Lower lobe of right lung (tissue), 2 donors: ENCODE data around the gene CEP131. TPM values are rescaled to one million over a fixed set of nuclear protein-coding genes. Genes with fewer than 3 reads are reported as not detected.
A peak's percentile ranks its signal among the peaks of the same experiment; 100 is the strongest.
"Not testable (repeated sequence)": the region's sequence is repeated elsewhere in the genome, so short reads cannot be mapped to it uniquely, and the experiment has no call there.

ENCODE experiments used
- ATAC-seq, 2 donors: fragments of 200-7000 bp; cut with Tn5 transposase; one replicate each; pipeline ENCODE4 v1.9.1; 2020 to 2022; ENCODE audit warnings: mild to moderate bottlenecking in 2 of 2, moderate library complexity in 2 of 2
- DNase-seq: peaks from one replicate; pipeline ENCODE4 v3.0.0-alpha.2; 2020
- H3K27ac ChIP-seq: fragments of 200-600 bp; one replicate; pipeline ENCODE4 v1.8.0; 2022
- H3K27me3 ChIP-seq: fragments of 200-600 bp; one replicate; pipeline ENCODE4 v1.8.0; 2022; ENCODE audit warnings: low read depth
- H3K36me3 ChIP-seq: fragments of 200-600 bp; one replicate; pipeline ENCODE4 v1.8.0; 2022; ENCODE audit warnings: mild to moderate bottlenecking
- H3K4me1 ChIP-seq: fragments of 200-600 bp; one replicate; pipeline ENCODE4 v1.8.0; 2022
- H3K4me3 ChIP-seq: fragments of 200-600 bp; one replicate; pipeline ENCODE4 v1.8.0; 2022; ENCODE audit warnings: mild to moderate bottlenecking
- H3K9me3 ChIP-seq: fragments of 200-600 bp; one replicate; pipeline ENCODE4 v1.8.0; 2022
- intact Hi-C: fragments of 100-400 bp; cut with DNase I; formaldehyde crosslinking; loops from one replicate; pipeline ENCODE4 v1.11.0; 2022
- total RNA-seq: library from RNA; stranded (reverse); fragmentation: NEBNext Ultra II Directional; extraction: Animal tissue kit (Norgen Biotek cat#: 25700); gene quantifications from one replicate; pipeline ENCODE4 v1.2.1, GENCODE V29; 2021
- TF ChIP-seq, protein P1 (sequence below): fragments of 200-600 bp; IDR thresholded peaks from one replicate; pipeline ENCODE4 v1.8.0; 2022; ENCODE audit warnings: antibody characterized with exemption, mild to moderate bottlenecking
- donor health status: DM: no; HTN: yes; CAD: no; lungs with severe emphysema.

The CEP131 gene
- total RNA-seq, 1 donor from 2014 or later, result 8.3 TPM

DNA sequence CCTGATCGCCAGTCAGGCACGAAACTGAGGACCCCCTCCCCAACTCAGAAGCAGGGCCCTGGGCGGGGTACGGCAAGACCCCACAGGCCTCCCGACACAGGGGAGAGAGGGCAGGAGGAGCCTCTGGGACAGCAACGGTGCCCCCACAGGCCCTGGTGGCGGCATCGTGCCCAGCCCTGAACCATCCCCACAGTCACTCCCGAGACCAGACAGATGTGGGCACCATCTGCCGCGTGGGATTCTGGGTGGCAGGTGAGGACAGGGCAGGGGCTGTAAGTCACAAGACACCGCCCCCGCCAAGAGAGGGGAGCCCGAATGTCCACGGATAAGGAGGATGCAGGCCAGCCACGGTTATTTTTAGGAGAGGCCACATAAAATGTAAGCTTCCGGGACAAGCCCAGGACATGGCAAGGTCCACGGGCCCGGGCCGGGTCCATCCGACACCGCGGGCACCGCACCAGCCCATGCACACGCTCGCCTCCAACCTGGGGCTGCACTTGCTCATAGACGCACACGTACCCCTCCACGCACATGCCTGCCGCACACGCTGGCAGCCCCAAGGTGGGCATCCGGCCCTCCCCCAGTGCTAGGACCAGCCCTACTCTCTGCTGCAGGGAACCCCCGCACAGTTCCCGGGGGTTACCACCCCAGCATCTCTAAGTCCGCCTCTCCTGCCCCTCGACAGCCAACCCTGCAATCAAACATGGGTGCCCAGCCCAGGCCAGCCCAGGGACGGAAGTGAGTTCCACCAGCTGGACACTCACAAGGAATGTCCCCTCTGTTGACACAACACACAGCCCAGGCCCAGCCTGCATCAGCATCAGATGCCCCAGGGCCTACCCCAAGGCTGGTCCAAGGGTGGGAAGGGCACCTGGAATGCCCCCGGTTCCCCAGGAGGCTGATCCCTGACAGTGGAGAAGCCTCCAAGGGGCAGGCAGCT, 65.6 kb downstream of the CEP131 start:
- H3K4me3 ChIP-seq, result no peak overlapping the region
- H3K4me1 ChIP-seq, result peaks cover 15% of the 10 kb centered on the region
- no peaks in the 10 kb centered on the region for H3K9me3 ChIP-seq
- TF ChIP-seq, protein P1, sequence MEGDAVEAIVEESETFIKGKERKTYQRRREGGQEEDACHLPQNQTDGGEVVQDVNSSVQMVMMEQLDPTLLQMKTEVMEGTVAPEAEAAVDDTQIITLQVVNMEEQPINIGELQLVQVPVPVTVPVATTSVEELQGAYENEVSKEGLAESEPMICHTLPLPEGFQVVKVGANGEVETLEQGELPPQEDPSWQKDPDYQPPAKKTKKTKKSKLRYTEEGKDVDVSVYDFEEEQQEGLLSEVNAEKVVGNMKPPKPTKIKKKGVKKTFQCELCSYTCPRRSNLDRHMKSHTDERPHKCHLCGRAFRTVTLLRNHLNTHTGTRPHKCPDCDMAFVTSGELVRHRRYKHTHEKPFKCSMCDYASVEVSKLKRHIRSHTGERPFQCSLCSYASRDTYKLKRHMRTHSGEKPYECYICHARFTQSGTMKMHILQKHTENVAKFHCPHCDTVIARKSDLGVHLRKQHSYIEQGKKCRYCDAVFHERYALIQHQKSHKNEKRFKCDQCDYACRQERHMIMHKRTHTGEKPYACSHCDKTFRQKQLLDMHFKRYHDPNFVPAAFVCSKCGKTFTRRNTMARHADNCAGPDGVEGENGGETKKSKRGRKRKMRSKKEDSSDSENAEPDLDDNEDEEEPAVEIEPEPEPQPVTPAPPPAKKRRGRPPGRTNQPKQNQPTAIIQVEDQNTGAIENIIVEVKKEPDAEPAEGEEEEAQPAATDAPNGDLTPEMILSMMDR, result no peak
- no peak for ATAC-seq
- no peak for DNase-seq
- H3K27ac ChIP-seq, result no peak overlapping the region
- peaks cover 8% of the 10 kb centered on the region for H3K27me3 ChIP-seq
- H3K36me3 ChIP-seq, result no peaks in the 10 kb centered on the region
- intact Hi-C loops, result no loop called here

DNA sequence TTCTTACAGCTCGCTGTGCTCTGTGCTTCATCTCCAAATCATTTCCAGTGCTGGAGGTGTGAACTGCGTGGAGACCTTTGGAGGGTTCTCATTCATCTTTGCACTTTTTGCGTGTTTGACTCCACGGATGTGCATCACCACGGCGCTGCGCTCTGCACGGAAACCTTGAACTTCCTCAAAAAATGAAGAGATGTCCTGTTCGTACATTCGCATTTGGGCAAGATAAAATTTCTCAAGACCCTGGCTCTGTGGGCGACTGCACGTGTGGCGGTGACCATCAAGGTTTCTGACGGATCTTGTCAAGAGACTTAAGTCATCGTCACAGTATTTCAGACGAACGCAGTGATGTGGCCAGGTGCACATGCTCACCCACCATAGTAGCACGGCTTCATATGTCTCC, 67.8 kb downstream of the CEP131 start:
- intact Hi-C loops, result no loop called here
- peaks cover 4% of the 10 kb centered on the region for H3K27me3 ChIP-seq
- no peak overlapping the region for H3K27ac ChIP-seq
- ATAC-seq, result no peak
- H3K4me1 ChIP-seq, result peaks cover 12% of the 10 kb centered on the region
- H3K4me3 ChIP-seq, result no peak overlapping the region
- TF ChIP-seq, protein P1, result no peak
- DNase-seq, result peak; percentile 61
- no peaks in the 10 kb centered on the region for H3K9me3 ChIP-seq
- no peaks in the 10 kb centered on the region for H3K36me3 ChIP-seq

DNA sequence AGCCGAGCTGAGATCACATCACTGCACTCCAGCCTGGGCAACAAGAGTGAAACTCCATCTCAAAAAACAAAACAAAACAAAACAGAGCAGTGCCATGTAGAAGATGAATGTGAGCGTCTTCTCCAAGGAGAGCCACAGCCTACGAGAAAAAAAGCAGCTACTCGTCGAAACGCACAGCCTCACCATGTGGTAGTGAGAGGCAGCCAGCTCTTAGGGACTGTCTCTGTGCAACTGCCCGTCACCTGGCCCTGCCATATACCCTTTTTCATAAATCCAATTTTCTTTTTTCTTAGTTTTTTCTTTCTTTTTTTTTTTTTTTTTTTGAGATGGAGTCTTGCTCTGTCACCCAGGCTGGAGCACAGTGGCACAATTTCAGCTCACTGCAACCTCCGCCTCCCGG, 68.7 kb downstream of the CEP131 start:
- H3K36me3 ChIP-seq, intact Hi-C loops, H3K27ac ChIP-seq, H3K4me3 ChIP-seq, ATAC-seq, H3K9me3 ChIP-seq, H3K27me3 ChIP-seq: not testable (repeated sequence)
- DNase-seq, result peak; percentile 14
- H3K4me1 ChIP-seq, result peaks cover 12% of the 10 kb centered on the region

DNA sequence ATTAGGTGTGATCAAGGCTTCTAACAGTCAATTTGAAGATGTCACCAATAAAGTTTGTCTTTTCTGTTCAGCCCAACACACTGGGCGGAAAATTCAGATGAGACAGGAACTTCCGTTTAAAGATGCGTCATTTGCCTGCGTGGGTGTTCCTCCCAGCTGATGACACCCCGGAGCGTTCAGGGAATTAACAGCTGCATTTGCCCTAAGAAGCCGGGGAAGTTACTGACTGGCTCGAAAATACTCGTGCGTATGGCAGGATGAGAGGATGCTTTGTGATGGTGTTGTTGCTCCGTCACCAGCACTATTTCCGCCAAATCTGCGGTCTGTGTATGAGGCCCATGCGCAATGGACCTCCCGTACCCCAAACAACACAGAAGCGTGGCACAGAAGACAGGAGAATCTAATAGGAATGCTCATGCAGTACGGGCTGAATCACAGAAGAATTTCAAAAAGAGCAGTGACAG, 69.4 kb downstream of the CEP131 start:
- Histone ChIP-seq H3K4me1 (peaks cover 12% of the 10 kb centered on the region), H3K4me3 (no peak overlapping the region), H3K9me3 (no peaks in the 10 kb centered on the region), H3K27me3 (peaks cover 4% of the 10 kb centered on the region), H3K36me3 (no peaks in the 10 kb centered on the region), H3K27ac (no peak overlapping the region)
- no peak for DNase-seq
- intact Hi-C loops, result no loop called here
- ATAC-seq, result peak in 1 of 2 donors; percentile 12
- TF ChIP-seq, protein P1, result no peak

DNA sequence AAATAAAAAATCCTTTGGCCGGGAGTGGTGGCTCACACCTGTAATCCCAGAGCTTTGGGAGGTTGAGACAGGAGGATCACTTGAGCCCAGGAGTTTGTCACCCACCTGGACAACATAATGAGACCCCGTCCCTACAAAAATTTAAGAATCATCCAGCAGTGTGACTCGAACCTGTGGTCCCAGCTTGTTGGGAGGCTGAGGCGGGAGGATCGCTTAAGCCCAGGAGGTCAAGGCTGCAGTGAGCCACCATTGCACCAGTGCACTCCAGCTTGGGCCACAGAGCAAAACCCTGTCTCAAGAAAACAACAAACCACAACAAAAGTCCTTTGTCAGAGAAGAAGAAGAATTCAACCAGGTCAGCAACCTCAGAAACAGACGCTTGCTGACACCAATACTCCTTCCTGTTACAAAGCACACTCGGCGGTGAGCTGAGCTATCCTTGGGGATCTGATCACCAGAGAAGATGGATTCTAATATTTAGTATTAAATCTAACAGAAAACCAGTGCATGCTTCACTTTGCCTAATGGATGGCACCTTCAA, 70.4 kb downstream of the CEP131 start:
- Histone ChIP-seq H3K36me3 (no peaks in the 10 kb centered on the region), H3K4me1 (peaks cover 12% of the 10 kb centered on the region), H3K27me3 (peaks cover 4% of the 10 kb centered on the region), H3K4me3 (no peak overlapping the region), H3K27ac (no peak overlapping the region), H3K9me3 (no peaks in the 10 kb centered on the region)
- ATAC-seq (no peak), DNase-seq (no peak)
- TF ChIP-seq, protein P1, result no peak
- intact Hi-C loops, result no loop called here

DNA sequence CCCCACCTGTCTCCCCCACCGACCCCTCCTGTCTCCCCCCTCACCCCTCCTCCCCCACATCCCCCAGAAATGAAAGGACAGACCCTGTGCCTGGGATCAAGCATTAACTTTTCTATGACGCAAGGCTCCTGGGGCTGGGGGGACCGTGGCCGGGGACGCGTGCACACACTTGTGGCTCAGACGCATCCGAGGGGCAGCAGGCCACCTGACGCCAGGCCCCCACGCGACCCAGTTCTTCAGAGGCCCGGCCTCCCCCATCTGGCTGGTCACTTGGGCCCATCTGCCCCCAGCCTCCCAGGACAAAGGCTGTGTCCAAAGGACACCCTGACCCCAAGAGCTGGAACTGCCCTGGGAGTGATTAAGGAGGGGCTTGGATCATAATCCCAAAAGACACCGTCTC, 71.5 kb downstream of the CEP131 start:
- TF ChIP-seq, protein P1, result no peak
- Histone ChIP-seq H3K36me3 (no peaks in the 10 kb centered on the region), H3K9me3 (no peaks in the 10 kb centered on the region), H3K27ac (no peak overlapping the region), H3K4me3 (no peak overlapping the region), H3K27me3 (peaks cover 4% of the 10 kb centered on the region), H3K4me1 (peaks cover 12% of the 10 kb centered on the region)
- no peak for DNase-seq
- ATAC-seq, result no peak
- intact Hi-C loops, result no loop called here
